CD4-positive, alpha-beta T cell treated with Interleukin-10 for 1 hour (primary cell): Measurements from ENCODE around the gene WDR88.
A peak's percentile ranks its signal among the peaks of the same experiment; 100 is the strongest.
"Not testable (repeated sequence)": the region's sequence is repeated elsewhere in the genome, so short reads cannot be mapped to it uniquely, and the experiment has no call there.

Experiments
- DNase-seq: peaks from one replicate; pipeline ENCODE4 v3.0.0-alpha.2; 2020

WDR88 gene

DNA sequence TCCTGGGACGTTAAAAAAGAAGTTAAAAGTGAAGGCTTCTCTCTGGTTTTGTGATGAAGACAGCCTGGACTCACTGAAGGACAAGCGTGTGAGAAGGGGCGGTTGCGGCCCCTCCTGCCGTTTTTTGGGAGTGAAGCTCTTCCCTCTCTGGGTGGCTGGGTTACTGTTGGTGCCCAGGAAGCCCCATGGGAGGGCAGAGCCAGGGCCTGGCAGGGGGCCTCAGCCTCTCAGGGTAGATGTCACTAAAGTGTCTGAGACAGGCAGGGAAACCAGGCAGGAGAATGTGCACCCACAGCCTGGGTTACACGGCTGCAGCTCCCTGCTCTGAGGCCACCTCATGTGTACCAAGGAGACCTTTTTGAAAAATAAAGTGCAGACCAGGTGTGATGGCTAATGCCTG is 1.5 kb upstream of the WDR88 start:
- DNase-seq, result no peak

DNA sequence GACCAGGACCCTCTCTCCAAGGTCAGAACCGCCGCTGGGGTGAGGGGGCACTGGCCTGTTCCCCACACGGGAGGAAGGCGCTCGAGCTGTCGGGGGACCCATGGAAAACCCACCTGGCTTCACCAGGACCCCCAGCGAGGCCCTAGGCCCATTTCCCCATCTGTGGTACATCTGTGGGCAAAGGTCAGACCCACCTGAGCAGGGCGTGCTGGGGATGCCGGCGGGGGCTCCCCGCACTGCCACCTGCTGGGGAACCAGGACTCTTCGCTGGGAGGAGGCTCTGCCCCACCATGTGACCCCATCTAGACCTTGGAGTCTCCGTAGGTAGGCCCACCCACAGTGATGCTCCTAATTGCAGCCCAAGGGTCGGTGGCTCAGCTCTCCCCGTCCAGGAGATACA is 511 bp downstream of the WDR88 start:
- no peak for DNase-seq

DNA sequence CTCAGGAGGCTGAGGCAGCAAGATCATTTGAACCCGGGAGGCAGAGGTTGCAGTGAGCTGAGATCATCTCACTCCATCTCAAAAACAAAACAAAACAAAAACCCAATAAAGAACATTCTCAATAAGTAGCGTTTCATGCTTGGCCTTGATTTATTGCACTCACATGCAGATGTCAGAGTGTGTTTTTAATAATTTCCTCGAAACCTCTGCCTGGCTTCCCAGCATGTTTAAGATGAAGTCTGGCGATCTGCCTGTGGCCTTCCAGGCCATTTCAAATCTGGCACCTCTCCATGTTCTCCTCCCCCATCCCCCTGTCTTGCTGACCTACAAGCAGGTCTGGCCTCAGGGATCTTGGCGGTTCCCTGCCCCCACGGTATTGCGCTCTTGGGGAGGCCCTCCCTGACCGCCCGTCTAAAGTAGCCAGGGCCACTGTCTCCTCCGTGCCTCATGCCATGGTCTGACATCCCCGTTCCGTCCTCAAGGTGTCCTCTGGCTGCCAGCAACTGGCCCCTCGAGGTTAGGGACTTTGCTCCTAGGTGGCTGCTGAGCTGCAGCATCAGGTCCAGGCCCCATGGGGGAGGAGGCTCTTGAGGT is 1.6 kb downstream of the WDR88 start:
- no peak for DNase-seq

DNA sequence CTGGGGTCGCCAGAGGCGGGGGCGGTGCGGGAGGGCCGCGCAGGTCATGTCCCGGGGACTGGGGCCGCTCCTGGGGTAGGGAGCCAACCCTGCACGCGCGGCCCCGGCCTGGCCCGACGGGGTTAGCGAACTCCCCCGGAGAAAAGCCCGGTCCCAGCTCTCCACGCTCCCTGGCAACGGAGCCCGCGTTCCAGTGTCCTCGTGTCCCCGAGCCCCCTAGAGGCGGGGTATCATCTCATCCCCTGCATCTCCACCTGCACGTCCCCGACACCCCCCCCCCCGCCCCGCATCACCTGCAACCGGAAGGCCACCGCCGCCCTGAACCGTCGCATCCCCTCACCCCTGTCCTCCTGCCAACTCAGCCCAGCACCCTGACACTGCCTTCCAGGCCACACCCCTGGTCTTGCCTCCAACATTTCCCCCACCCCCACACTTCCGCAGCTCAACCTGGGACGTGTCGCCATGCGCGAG is 2.7 kb downstream of the WDR88 start:
- peak; percentile 54 for DNase-seq

DNA sequence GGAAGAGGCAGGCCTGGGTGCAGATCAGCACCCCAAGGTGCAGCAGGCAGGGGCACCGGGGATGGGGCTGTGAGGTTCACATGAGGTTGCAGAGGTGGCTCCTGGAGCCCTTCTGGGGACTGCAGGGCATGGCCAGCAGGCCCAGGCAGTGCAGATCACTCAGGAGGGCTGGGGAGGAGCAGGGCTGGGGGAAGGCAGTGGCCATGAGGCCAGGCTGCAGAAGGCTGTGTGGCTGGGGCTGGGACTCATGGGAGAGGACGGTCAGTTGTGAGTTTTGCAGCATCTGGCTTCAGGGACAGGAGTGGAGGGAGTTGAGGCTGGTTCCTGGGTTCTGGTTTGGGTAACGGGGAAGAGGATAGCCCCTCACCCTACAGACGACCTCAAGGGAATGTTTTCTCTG is 7.3 kb downstream of the WDR88 start:
- no peak for DNase-seq

DNA sequence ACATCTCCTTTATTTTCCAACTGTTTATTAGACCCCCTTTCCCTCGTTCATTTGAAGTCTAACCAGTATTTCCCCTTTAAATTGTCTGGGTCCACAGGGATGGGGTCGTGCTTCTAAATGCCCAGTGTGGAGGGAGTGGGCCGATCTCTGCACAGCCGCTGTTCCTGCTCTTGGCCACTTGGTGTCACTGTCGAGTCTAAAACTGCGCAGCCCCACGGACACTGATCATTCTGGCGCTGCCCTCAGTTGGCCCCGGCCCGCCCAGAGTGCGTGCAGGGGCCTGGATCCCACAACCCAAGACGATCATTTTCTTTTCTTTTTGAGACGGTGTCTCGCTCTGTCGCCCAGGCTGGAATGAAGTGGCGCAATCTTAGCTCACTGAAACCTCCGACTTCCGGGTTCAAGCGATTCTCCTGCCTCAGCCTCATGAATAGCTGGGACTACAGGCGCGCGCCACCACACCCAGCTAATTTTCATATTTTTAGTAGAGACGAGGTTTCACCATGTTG is 12.0 kb downstream of the WDR88 start:
- DNase-seq, result peak; percentile 76

DNA sequence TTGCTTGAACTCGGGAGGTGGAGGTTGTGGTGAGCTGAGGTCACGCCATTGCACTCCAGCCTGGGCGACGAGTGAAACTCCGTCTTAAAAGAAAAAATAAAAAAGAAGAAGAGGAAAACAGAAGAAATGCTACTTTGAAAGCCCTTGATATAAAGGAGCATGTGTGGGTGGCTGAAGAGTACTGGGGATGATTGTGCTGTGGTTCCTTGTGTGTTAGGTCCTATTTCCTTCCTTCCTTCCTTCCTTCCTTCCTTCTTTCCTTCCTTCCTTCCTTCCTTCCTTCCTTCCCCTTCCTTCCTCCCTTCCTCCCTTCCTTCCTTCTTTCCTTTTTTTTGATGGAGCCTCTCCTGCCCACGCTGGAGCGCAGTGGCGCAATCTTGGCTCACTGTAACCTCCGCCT is 14.3 kb downstream of the WDR88 start:
- no peak for DNase-seq

DNA sequence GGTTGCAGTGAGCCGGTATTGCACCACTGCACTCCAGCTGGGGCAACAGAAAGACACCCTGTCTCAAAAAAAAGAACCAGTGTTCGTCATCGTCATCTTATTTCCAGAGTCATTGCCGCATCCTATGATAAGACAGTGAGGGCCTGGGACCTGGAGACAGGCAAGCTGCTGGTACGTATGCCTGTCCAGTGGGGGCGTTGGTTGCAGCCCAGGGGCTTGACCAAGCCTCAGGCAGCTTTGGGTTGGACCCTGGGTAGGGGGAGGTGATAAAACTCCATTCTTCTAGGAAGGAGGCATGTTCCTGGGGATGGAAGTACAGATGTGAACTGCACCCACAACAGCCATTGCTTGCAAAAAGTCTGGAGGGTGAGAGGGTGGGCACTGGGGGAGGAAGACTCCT is 15.6 kb downstream of the WDR88 start:
- no peak for DNase-seq

DNA sequence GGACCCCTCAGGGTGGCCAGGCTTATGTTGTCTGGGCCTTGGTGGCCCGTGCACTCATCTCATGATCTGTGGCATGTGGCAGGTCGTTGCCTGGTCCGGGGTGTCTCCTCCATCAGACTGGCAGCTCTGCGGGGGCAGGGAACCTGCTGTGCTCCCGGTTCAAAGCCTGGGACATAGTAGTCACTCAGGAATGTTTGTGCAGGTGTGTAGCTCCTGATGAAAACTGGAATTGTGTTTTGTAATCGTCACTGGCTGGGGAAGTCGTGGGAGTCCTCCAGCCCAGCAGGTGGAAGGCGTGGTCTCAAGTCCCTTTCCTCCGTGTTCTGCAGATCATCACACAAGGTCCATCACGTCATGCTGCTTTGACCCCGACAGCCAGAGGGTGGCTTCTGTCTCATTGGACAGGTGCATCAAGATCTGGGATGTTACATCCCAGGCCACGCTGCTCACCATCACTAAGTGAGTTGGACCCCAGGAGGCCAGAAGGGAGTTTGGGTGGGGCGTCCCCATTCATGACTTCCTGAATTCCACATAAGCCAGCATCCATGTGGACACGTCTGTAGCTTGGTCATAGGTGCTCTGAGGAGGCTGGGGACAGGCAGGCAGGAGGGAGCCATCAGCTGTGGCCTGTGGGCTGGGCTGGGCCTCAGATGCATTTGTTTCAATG is 19.1 kb downstream of the WDR88 start:
- no peak for DNase-seq

DNA sequence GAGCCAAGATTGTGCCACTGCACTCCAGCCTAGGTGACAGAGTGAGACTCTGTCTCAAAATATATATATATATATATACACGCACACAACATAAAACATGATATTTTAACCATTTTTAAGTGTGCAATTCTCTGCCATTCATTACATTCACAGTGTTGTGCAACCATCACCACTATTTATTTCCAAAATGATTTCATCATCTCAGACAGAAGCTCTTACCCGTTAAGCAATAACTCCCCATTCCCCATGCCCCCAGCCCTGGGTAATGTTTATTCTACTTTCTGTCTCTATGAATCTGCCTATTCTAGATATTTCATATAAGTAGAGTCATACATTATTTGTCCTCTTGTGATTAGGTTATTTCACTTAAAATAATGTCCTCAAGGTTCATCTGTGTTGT is 20.3 kb downstream of the WDR88 start:
- DNase-seq, result no peak

DNA sequence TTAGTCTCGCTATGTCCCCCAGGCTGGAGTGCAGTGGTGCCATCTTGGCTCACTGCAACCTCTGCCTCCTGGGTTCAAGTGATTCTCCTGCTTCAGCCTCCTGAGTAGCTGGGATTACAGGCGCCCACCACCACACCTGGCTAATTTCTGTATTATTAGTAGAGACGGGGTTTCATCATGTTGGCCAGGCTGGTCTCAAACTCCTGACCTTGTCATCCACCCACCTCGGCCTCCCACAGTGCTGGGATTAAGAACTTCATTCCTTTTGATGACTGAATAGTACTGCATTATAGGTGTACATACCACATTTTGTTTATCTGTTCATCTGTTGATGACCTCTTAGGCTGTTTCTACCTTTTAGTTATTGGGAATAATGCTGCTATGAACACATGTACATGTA is 20.7 kb downstream of the WDR88 start:
- not testable (repeated sequence) for DNase-seq

DNA sequence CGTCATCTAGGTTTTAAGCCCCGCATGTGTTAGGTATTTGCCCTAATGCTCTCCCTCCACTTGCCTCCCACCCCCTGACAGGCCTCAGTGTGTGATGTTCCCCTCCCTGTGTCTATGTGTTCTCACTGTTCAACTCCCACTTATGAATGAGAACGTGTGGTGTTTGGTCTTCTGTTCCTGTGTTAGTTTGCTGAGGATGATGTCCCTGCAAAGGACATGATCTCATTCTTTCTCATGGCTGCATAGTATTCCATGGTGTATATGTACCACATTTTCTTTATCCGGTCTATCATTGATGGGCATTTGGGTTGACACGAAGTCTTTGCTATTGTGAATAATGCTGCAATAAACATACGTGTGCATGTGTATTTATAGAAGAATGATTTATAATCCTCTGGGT is 22.4 kb downstream of the WDR88 start:
- not testable (repeated sequence) for DNase-seq

DNA sequence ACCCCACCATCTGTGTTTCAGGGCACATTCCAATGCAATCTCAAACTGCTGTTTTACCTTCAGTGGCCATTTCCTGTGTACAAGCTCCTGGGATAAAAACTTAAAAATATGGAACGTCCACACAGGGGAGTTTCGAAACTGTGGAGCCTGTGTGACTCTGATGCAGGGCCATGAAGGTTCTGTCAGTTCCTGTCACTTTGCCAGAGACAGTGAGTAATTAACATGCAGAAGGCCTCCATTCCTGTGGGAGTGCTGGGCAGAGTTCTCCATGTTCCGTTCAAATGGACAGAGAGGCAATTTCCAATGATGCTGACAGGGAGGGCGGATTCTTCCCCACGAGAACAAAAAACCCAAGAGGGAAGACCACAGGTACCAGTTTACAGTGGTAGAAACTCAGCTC is 24.4 kb downstream of the WDR88 start:
- no peak for DNase-seq

DNA sequence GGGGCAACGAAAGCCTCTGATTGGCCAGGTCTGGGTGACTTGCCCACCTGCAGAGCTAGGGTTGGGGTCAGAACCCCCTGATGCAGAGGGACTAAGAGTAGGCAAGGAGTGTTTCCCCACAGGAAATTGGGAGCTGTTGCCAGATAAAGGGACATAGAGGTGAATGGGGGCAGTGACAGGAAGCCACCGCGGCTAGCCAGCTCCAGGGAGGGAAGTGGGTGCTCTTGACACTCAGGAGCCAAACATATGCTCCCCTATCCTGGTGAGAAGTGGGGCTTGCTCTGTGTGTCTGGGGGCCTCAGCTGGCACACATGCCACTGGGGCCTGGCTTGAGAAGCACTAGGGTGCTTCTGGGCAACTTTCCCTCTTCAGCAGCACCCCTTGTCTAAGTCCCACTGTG is 26.0 kb downstream of the WDR88 start:
- DNase-seq, result no peak

DNA sequence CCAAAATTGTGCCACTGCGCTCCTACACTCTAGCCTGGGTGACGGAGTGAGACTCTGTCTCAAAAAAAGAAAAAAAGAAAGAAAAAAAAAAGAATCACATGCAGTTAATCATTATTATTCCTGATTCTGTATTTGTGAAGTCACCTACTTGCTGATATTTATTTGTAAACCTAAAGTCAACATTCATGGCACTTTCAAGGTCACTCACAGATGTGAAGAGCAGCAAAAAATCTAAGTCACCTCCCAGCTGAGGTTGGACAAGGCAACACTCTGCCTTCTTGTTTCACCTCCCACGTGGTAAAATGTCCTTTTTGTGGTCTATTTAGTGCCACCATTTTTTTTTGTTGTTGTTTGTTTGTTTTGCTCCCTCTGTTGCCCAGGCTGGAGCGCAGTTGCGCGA is 26.5 kb downstream of the WDR88 start:
- no peak for DNase-seq

DNA sequence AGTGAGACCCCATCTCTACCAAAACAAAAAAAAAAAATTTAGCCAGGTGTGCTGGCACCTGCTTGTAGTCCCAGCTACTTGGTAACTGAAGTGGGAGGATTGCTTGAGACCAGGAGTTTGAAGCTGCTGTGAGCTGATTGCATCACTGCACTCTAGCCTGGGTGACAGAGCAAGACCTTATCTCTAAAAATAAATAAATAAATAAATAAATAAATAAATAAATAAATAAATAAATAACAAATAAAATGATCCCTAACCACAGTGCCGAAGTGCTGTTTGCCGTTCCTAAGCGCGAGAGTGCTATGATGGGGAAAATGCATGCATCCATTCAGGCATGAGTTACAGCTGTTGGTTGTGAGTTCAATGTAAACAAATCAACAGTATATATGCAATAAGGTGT is 27.2 kb downstream of the WDR88 start:
- DNase-seq, result no peak

DNA sequence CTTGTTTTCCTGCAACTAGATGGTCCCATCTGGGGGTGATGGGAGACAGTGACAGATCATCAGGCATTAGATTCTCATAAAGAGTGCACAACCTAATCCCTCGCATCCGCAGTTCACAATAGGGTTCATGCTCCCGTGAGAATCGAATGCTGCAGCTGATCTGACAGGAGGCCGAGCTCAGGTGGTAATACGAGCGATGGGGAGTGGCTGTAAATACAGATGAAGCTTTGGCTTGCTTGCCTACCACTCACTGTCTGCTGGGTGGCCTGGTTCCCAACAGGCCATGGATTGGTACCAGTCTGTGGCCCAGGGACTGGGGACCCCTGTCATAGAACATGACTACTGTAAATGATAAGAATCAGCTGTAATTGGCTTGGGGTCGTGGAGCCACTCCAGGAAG is 28.0 kb downstream of the WDR88 start:
- no peak for DNase-seq

DNA sequence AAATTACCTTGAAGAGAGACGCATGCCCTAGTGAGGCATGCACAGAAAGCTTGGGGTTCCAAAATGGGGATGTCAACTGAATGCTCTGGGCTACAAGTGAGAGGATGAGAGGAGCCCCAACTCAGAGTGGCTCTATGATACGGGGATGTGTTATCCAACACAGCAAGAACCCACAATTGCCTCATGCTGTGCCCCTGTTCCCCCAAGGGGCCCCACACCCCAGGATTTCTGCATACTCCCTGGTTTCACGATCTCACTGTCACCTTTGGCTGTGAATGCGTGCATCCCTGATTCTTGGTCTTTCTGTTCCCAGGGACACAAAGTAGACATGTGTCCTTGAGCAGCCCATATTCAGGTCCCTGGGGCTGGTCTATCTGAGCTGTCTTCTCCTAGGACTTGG is 29.3 kb downstream of the WDR88 start:
- no peak for DNase-seq

DNA sequence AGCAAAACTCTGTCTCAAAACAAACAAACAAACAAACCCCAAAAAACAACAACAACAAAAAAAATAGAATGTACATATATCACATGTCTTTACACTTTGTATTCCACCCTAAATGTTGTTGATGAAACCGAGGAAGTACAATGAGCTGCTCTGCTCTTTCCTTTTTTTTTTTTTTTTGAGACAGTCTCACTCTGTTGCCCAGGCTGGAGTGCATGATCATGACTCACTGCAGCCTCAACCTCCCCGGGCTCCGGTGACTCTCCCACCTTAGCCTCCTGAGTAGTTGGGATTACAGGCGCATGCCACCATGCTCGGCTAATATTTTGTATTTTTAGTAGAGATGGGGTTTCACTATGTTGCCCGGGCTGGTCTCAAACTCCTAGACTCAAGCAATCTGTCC is 31.6 kb downstream of the WDR88 start:
- no peak for DNase-seq

DNA sequence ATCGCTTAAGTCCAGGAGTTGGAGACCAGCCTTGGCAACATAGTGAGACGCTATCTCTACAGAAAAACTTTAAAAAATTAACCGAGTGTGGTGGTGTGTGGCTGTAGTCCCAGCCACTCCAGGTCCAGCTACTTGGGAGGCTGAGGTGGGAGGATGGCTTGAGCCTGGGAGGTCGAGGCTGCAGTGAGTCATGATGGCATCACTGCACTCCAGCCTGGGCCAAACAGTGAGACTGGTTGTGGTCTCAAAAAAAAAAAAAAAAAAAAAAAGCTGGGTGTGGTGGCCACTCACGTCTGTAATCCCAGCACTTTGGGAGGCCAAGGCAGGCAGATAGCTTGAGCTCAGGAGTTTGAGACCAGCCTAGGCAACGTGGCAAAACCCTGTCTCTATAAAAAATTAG is 34.1 kb downstream of the WDR88 start:
- not testable (repeated sequence) for DNase-seq

DNA sequence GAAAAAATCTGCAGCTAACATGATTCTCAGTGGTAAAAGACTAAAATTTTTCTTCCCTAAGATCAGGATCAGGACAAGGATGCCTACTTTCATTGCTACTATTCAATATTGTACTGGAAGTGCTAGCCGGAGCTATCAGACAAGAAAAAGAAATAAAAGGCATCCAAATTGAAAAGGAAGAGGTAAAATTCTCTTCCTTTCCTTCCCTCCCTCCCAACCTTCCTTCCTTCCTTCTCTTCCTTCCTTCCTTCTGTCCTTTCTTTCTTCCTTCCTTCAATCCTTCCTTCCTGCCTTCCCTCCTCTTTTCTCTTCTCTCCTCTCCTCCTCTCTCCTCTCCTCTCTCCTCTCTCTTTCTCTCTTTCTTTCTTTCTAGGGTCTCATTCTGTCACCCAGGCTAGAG is 35.5 kb downstream of the WDR88 start:
- no peak for DNase-seq

DNA sequence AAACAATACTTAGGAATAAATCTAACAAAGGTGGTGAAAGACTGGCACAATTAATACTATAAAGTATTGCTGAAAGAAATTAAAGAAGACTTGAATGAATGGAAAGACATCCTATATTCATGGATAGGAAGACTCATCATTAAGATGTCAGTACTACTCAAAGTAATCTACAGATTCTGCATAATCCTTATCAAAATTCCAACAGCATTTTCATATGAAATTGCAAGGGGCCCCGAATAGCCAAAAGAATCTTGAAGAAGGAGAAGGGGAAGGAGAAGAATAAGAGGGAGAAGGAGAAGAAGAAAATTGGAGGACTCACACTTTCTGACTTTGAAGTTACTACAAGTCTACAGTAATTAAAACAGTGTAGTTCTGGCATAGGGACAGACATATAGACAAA is 36.6 kb downstream of the WDR88 start:
- no peak for DNase-seq

DNA sequence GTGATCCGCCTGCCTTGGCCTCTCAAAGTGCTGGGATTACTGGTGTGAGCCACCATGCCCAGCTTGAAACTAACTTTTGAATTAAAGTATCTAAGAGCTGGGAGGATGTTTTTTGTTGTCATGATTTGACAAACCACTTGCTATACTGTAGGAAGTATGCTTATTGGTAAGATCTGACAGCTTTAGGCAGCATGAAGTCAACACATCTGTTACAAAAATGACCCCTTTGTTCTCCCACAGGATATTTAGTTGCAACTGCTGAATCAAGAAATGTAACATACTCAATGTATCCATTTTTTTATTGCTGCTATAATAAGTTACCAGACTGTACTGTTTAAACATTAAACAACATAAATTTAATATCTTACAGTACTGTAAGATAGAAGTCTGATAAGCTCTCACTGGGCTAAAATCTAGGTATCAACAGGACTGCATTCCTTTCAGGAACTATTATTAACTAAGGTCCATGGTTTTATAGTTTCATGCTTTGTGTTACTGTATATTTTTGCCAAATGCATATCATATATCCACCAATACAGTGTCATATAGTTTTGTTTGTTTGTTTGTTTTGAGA is 39.4 kb downstream of the WDR88 start:
- no peak for DNase-seq

DNA sequence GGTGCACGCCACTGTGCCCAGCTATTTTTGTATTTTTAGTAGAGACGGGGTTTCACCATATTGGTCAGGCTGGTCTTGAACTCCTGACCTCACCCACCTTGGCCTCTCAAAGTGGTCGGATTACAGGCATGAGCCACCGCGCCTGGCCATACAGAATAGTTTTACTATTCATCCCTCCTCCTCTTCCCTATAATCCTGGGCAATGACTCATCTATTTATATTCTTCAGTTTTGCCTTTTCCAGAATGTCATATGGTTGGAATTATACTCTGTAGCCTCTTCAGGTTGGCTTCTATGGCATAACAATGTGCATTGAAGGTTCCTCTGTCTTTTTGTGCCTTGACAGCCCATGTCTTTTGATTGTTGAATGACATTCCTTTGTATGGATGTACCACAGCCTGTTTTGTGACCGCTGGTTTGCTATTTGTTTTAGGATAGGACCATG is 40.0 kb downstream of the WDR88 start:
- no peak for DNase-seq

DNA sequence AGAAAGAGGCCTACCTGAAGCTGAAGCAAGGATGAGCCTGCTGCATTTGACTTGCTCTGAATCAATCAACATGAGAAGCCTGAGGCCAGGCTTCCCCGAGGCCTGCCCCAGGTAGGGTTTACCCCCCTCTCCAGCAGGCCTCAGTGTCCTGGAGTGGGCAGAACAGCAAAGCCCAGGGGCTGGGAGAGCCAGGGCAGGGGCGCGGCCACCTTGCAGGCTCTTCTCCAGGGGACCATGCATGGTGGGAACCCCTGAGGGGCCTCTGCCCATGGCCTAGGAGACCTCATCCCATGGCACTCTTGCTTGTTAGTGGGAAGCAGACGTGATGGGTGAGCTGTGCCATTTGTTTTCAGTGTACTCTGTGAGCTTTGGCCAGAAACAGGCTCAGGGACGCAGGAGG is 42.3 kb downstream of the WDR88 start:
- no peak for DNase-seq
